SK-N-SH treated with all-trans-retinoic acid at 6 μM for 48 hours (cell line): ENCODE measurements around the gene LRATD1.

Experiments used
- ATAC-seq: fragments of 200-7000 bp; cut with Tn5 transposase; 3 replicates; pipeline ENCODE4 v1.9.1; 2020; ENCODE audit warnings: mild to moderate bottlenecking, moderate library complexity
- ARNTL ChIP-seq: fragments of 450-650 bp; formaldehyde crosslinking; IDR thresholded peaks from 2 replicates; pipeline ENCODE4 v1.5.0; 2020; ENCODE audit warnings: low read depth, mild to moderate bottlenecking, moderate library complexity, borderline replicate concordance
- ESRRG ChIP-seq: fragments of 250-450 bp; sonication (Bioruptor Pico); IDR thresholded peaks from 2 replicates; pipeline ENCODE4 v1.6.1; 2021; ENCODE audit warnings: mild to moderate bottlenecking
- GLIS3 ChIP-seq: fragments of 250-450 bp; sonication (Bioruptor Pico); IDR thresholded peaks from 2 replicates; pipeline ENCODE4 v1.5.0; 2020; ENCODE audit warnings: mild to moderate bottlenecking, moderate library complexity
- ZFP30 ChIP-seq: fragments of 450-650 bp; formaldehyde crosslinking; IDR thresholded peaks from 2 replicates; pipeline ENCODE4 v1.5.0; 2022; ENCODE audit warnings: mild to moderate bottlenecking, moderate library complexity
- ZNF8 ChIP-seq: fragments of 450-650 bp; formaldehyde crosslinking; IDR thresholded peaks from 2 replicates; pipeline ENCODE4 v1.5.0; 2020; ENCODE audit warnings: mild to moderate bottlenecking, moderate library complexity
- TF ChIP-seq, protein P1 (sequence below): fragments of 250-450 bp; sonication (Bioruptor Pico); IDR thresholded peaks from 2 replicates; pipeline ENCODE4 v1.5.0; 2020; ENCODE audit warnings: mild to moderate bottlenecking, moderate library complexity

The LRATD1 gene

DNA sequence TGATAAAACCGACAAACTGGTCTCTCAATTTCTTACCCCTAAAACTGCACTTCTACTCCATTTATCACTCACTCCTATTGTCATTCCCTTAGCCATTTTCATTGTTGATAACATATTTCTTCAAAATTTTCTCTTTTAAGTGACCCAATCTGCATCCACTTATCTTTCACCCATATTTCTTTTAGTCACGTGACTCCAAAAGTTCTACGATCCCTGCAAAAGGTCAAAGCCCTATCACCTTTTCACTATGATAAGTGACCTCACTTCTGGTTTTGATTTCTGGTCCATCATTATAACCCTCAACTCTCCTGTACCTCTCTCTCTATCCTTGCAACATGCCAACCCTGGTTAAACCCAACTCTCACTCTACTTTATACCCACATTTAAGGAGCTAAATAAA is 49.1 kb downstream of the LRATD1 start:
- TF ChIP-seq ARNTL (no peak), ESRRG (no peak), GLIS3 (CRISPR knock-in tag) (no peak), ZFP30 (no peak), ZNF8 (CRISPR knock-in tag) (no peak)
- TF ChIP-seq, protein P1, sequence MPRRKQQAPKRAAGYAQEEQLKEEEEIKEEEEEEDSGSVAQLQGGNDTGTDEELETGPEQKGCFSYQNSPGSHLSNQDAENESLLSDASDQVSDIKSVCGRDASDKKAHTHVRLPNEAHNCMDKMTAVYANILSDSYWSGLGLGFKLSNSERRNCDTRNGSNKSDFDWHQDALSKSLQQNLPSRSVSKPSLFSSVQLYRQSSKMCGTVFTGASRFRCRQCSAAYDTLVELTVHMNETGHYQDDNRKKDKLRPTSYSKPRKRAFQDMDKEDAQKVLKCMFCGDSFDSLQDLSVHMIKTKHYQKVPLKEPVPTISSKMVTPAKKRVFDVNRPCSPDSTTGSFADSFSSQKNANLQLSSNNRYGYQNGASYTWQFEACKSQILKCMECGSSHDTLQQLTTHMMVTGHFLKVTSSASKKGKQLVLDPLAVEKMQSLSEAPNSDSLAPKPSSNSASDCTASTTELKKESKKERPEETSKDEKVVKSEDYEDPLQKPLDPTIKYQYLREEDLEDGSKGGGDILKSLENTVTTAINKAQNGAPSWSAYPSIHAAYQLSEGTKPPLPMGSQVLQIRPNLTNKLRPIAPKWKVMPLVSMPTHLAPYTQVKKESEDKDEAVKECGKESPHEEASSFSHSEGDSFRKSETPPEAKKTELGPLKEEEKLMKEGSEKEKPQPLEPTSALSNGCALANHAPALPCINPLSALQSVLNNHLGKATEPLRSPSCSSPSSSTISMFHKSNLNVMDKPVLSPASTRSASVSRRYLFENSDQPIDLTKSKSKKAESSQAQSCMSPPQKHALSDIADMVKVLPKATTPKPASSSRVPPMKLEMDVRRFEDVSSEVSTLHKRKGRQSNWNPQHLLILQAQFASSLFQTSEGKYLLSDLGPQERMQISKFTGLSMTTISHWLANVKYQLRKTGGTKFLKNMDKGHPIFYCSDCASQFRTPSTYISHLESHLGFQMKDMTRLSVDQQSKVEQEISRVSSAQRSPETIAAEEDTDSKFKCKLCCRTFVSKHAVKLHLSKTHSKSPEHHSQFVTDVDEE (CRISPR knock-in tag) = no peak
- no peak for ATAC-seq
